Measurements from ENCODE around the gene PDE6A.

The PDE6A gene

GRCh38 chr5:149820536-149821510 is 123.8 kb downstream of the PDE6A start:
- H3K36me3 ChIP-seq (ENCODE audit: insufficient read depth, low read length), result no peaks in the 10 kb centered on the region
- no peaks in the 10 kb centered on the region for H3K27me3 ChIP-seq (ENCODE audit: insufficient read depth, low read length)
- H3K4me3 ChIP-seq (ENCODE audit: low read length), result no peak overlapping the region
- no peak overlapping the region for H3K27ac ChIP-seq (ENCODE audit: low read depth, low read length)
- WGBS, result 93% methylated on average over 17 of the region's 17 CpGs
- H3K9me3 ChIP-seq (ENCODE audit: insufficient read depth, low read depth, low read length), result no peaks in the 10 kb centered on the region
- peaks cover 9% of the 10 kb centered on the region; the same call in 1 of the 2 replicates for H3K4me1 ChIP-seq (ENCODE audit: insufficient read depth, low read length)
- H3K9ac ChIP-seq (ENCODE audit: low read depth, low read length), result no peak overlapping the region

GRCh38 chr5:149820012-149820411 is 124.6 kb downstream of the PDE6A start:
- no peak overlapping the region for H3K27ac ChIP-seq (ENCODE audit: low read depth, low read length)

GRCh38 chr5:149818116-149818515 is 126.5 kb downstream of the PDE6A start:
- no peaks in the 10 kb centered on the region for H3K36me3 ChIP-seq (ENCODE audit: insufficient read depth, low read length)
- no peak overlapping the region for H3K9ac ChIP-seq (ENCODE audit: low read depth, low read length)
- no peak overlapping the region for H3K4me3 ChIP-seq (ENCODE audit: low read length)
- no peaks in the 10 kb centered on the region for H3K27me3 ChIP-seq (ENCODE audit: insufficient read depth, low read length)
- H3K9me3 ChIP-seq (ENCODE audit: insufficient read depth, low read depth, low read length), result no peaks in the 10 kb centered on the region
- H3K27ac ChIP-seq (ENCODE audit: low read depth, low read length), result no peak overlapping the region
- WGBS, result 98% methylated on average over 4 of the region's 4 CpGs
- H3K4me1 ChIP-seq (ENCODE audit: insufficient read depth, low read length), result peaks cover 6% of the 10 kb centered on the region; the same call in 1 of the 2 replicates

More at GRCh38 chr5:149820012-149820411, 124.6 kb downstream of the PDE6A start:
- no peak overlapping the region for H3K4me3 ChIP-seq (ENCODE audit: low read length)
- H3K4me1 ChIP-seq (ENCODE audit: insufficient read depth, low read length), result peaks cover 9% of the 10 kb centered on the region; the same call in 1 of the 2 replicates
- H3K27me3 ChIP-seq (ENCODE audit: insufficient read depth, low read length), result no peaks in the 10 kb centered on the region
- WGBS, result 93% methylated on average over 2 of the region's 2 CpGs
- H3K36me3 ChIP-seq (ENCODE audit: insufficient read depth, low read length), result no peaks in the 10 kb centered on the region
- no peaks in the 10 kb centered on the region for H3K9me3 ChIP-seq (ENCODE audit: insufficient read depth, low read depth, low read length)
- H3K9ac ChIP-seq (ENCODE audit: low read depth, low read length), result no peak overlapping the region

- H3K9me3 ChIP-seq (ENCODE audit: insufficient read depth, low read depth, low read length), result no peaks in the 10 kb centered on the region
- no peak overlapping the region for H3K9ac ChIP-seq (ENCODE audit: low read depth, low read length)
- H3K27me3 ChIP-seq (ENCODE audit: insufficient read depth, low read length), result no peaks in the 10 kb centered on the region
- 90% methylated on average over 4 of the region's 4 CpGs for WGBS
- H3K27ac ChIP-seq (ENCODE audit: low read depth, low read length), result no peak overlapping the region
- H3K36me3 ChIP-seq (ENCODE audit: insufficient read depth, low read length), result no peaks in the 10 kb centered on the region
- H3K4me1 ChIP-seq (ENCODE audit: insufficient read depth, low read length), result peaks cover under 1% of the 10 kb centered on the region; the same call in 1 of the 2 replicates
- H3K4me3 ChIP-seq (ENCODE audit: low read length), result no peak overlapping the region
Observed at GRCh38 chr5:149817539-149818060, 127.0 kb downstream of the PDE6A start.

GRCh38 chr5:149816661-149817060 is 127.9 kb downstream of the PDE6A start:
- Histone ChIP-seq H3K27me3 (ENCODE audit: insufficient read depth, low read length) (no peaks in the 10 kb centered on the region), H3K9me3 (ENCODE audit: insufficient read depth, low read depth, low read length) (no peaks in the 10 kb centered on the region), H3K36me3 (ENCODE audit: insufficient read depth, low read length) (no peaks in the 10 kb centered on the region), H3K9ac (ENCODE audit: low read depth, low read length) (no peak overlapping the region), H3K4me1 (ENCODE audit: insufficient read depth, low read length) (no peaks in the 10 kb centered on the region), H3K27ac (ENCODE audit: low read depth, low read length) (no peak overlapping the region), H3K4me3 (ENCODE audit: low read length) (no peak overlapping the region)
- WGBS, result 95% methylated on average over 2 of the region's 2 CpGs

GRCh38 chr5:149811453-149811852 is 133.1 kb downstream of the PDE6A start:
- Histone ChIP-seq H3K4me3 (ENCODE audit: low read length) (no peak overlapping the region), H3K36me3 (ENCODE audit: insufficient read depth, low read length) (no peaks in the 10 kb centered on the region), H3K27ac (ENCODE audit: low read depth, low read length) (no peak overlapping the region), H3K9me3 (ENCODE audit: insufficient read depth, low read depth, low read length) (no peaks in the 10 kb centered on the region), H3K9ac (ENCODE audit: low read depth, low read length) (no peak overlapping the region), H3K4me1 (ENCODE audit: insufficient read depth, low read length) (0 out of 2 replicates have a peak, but pooled peaks cover 4% of the 10 kb centered on the region), H3K27me3 (ENCODE audit: insufficient read depth, low read length) (no peaks in the 10 kb centered on the region)
- 78% methylated on average over 3 of the region's 3 CpGs for WGBS

- no peaks in the 10 kb centered on the region for H3K9me3 ChIP-seq (ENCODE audit: insufficient read depth, low read depth, low read length)
- no peak overlapping the region for H3K4me3 ChIP-seq (ENCODE audit: low read length)
- H3K27ac ChIP-seq (ENCODE audit: low read depth, low read length), result no peak overlapping the region
- H3K9ac ChIP-seq (ENCODE audit: low read depth, low read length), result no peak overlapping the region
- H3K36me3 ChIP-seq (ENCODE audit: insufficient read depth, low read length), result no peaks in the 10 kb centered on the region
- WGBS, result 92% methylated on average over 6 of the region's 6 CpGs
- peaks cover 9% of the 10 kb centered on the region for H3K4me1 ChIP-seq (ENCODE audit: insufficient read depth, low read length)
- no peaks in the 10 kb centered on the region for H3K27me3 ChIP-seq (ENCODE audit: insufficient read depth, low read length)
Observed at GRCh38 chr5:149810856-149811255, 133.7 kb downstream of the PDE6A start.

- WGBS, result 94% methylated on average over 7 of the region's 8 CpGs
- Histone ChIP-seq H3K9ac (ENCODE audit: low read depth, low read length) (no peak overlapping the region), H3K9me3 (ENCODE audit: insufficient read depth, low read depth, low read length) (no peaks in the 10 kb centered on the region), H3K4me3 (ENCODE audit: low read length) (no peak overlapping the region), H3K27me3 (ENCODE audit: insufficient read depth, low read length) (no peaks in the 10 kb centered on the region), H3K27ac (ENCODE audit: low read depth, low read length) (no peak overlapping the region), H3K4me1 (ENCODE audit: insufficient read depth, low read length) (peaks cover 9% of the 10 kb centered on the region), H3K36me3 (ENCODE audit: insufficient read depth, low read length) (no peaks in the 10 kb centered on the region)
Observed at GRCh38 chr5:149809931-149810691, 134.5 kb downstream of the PDE6A start.

- Histone ChIP-seq H3K27ac (ENCODE audit: low read depth, low read length) (no peak overlapping the region), H3K4me1 (ENCODE audit: insufficient read depth, low read length) (peaks cover 9% of the 10 kb centered on the region), H3K9ac (ENCODE audit: low read depth, low read length) (no peak overlapping the region), H3K4me3 (ENCODE audit: low read length) (no peak overlapping the region), H3K27me3 (ENCODE audit: insufficient read depth, low read length) (no peaks in the 10 kb centered on the region), H3K36me3 (ENCODE audit: insufficient read depth, low read length) (no peaks in the 10 kb centered on the region), H3K9me3 (ENCODE audit: insufficient read depth, low read depth, low read length) (no peaks in the 10 kb centered on the region)
- 93% methylated on average over 5 of the region's 5 CpGs for WGBS
Observed at GRCh38 chr5:149808264-149808982, 136.2 kb downstream of the PDE6A start.
